Measurements from ENCODE around the gene NOL9. TPM values are rescaled to one million over a fixed set of nuclear protein-coding genes. Genes with fewer than 3 reads are reported as not detected.

The NOL9 gene
- total and polyA plus RNA-seq, 2 of the 13 experiments (the other 11 are each of a cell fraction or from before 2014, with no cell fraction given): 18.0 to 24.7 TPM

DNA sequence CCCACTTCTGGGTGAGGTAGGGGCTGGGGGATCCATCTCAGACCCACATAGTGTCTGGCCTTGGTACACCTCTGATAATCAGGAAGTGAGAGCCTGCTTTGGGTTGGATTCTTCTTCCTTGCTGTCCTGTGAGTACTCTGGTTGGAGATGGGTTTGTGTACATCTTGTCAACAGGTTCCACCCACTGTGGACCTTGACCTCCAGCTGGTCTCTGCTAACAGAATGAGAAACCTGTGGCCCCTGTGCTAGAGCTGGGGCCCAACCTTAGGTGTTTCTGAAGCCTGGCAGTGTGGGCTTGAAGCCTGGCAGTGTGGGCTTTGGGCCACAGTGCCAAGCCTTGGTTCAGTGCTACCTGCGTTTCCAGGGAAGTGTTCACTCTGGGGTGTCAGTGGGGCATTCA is 28.1 kb upstream of the NOL9 start (continued):
- no peak for TF ChIP-seq SMARCE1 (IDR thresholded peaks at IDR 0.05; ENCODE audit: borderline replicate concordance)
- TF ChIP-seq BRF2 (CRISPR knock-in tag; IDR thresholded peaks at IDR 0.05): no peak
- TF ChIP-seq, protein P1, sequence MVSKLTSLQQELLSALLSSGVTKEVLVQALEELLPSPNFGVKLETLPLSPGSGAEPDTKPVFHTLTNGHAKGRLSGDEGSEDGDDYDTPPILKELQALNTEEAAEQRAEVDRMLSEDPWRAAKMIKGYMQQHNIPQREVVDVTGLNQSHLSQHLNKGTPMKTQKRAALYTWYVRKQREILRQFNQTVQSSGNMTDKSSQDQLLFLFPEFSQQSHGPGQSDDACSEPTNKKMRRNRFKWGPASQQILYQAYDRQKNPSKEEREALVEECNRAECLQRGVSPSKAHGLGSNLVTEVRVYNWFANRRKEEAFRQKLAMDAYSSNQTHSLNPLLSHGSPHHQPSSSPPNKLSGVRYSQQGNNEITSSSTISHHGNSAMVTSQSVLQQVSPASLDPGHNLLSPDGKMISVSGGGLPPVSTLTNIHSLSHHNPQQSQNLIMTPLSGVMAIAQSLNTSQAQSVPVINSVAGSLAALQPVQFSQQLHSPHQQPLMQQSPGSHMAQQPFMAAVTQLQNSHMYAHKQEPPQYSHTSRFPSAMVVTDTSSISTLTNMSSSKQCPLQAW (CRISPR knock-in tag; IDR thresholded peaks at IDR 0.05): no peak
- TF ChIP-seq ZNF33B (CRISPR knock-in tag; IDR thresholded peaks at IDR 0.05): no peak
- TF ChIP-seq NCOA5 (CRISPR knock-in tag; IDR thresholded peaks at IDR 0.05): no peak
- TF ChIP-seq ZNF83 (CRISPR knock-in tag; IDR thresholded peaks at IDR 0.05; ENCODE audit: borderline replicate concordance): no peak
- TF ChIP-seq ZNF788 (CRISPR knock-in tag; IDR thresholded peaks at IDR 0.05; ENCODE audit: borderline replicate concordance): peak; percentile 88
- no peak for TF ChIP-seq ZFP90 (CRISPR knock-in tag; IDR thresholded peaks at IDR 0.05; ENCODE audit: borderline replicate concordance)
- no peak for TF ChIP-seq EEA1 (CRISPR knock-in tag; IDR thresholded peaks at IDR 0.05; ENCODE audit: borderline replicate concordance)
- TF ChIP-seq KLF12 (CRISPR knock-in tag; IDR thresholded peaks at IDR 0.05; ENCODE audit: borderline replicate concordance): no peak
- TF ChIP-seq ZNF274 (CRISPR knock-in tag; IDR thresholded peaks at IDR 0.05): no peak
- TF ChIP-seq ARHGAP35 (CRISPR knock-in tag; IDR thresholded peaks at IDR 0.05; ENCODE audit: borderline replicate concordance): no peak
- TF ChIP-seq, protein P2, sequence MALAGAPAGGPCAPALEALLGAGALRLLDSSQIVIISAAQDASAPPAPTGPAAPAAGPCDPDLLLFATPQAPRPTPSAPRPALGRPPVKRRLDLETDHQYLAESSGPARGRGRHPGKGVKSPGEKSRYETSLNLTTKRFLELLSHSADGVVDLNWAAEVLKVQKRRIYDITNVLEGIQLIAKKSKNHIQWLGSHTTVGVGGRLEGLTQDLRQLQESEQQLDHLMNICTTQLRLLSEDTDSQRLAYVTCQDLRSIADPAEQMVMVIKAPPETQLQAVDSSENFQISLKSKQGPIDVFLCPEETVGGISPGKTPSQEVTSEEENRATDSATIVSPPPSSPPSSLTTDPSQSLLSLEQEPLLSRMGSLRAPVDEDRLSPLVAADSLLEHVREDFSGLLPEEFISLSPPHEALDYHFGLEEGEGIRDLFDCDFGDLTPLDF (CRISPR knock-in tag; IDR thresholded peaks at IDR 0.05): no peak
- TF ChIP-seq GATA4 (IDR thresholded peaks at IDR 0.05; ENCODE audit: borderline replicate concordance, low read depth): no peak
- no peak for TF ChIP-seq ZNF337 (CRISPR knock-in tag; IDR thresholded peaks at IDR 0.05; ENCODE audit: borderline replicate concordance, low read depth)
- TF ChIP-seq ZFYVE20 (CRISPR knock-in tag; IDR thresholded peaks at IDR 0.05; ENCODE audit: borderline replicate concordance, low read depth): no peak
- no peak for TF ChIP-seq ATF7 (IDR thresholded peaks at IDR 0.05)
- TF ChIP-seq ATF7 (CRISPR knock-in tag; IDR thresholded peaks at IDR 0.05): no peak; the same call in 1 of the 2 replicates
- TF ChIP-seq ZNF609 (CRISPR knock-in tag; IDR thresholded peaks at IDR 0.05; ENCODE audit: borderline replicate concordance): peak; percentile 63; the same call in 1 of the 2 replicates
- no peak for TF ChIP-seq EHMT2 (IDR thresholded peaks at IDR 0.05; ENCODE audit: borderline replicate concordance, low read depth, low read length)
- TF ChIP-seq, protein P3, sequence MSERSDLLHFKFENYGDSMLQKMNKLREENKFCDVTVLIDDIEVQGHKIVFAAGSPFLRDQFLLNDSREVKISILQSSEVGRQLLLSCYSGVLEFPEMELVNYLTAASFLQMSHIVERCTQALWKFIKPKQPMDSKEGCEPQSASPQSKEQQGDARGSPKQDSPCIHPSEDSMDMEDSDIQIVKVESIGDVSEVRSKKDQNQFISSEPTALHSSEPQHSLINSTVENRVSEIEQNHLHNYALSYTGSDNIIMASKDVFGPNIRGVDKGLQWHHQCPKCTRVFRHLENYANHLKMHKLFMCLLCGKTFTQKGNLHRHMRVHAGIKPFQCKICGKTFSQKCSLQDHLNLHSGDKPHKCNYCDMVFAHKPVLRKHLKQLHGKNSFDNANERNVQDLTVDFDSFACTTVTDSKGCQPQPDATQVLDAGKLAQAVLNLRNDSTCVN (CRISPR knock-in tag; IDR thresholded peaks at IDR 0.05; ENCODE audit: borderline replicate concordance): no peak
